ENCODE measurements around the gene MYO3B.

DNA sequence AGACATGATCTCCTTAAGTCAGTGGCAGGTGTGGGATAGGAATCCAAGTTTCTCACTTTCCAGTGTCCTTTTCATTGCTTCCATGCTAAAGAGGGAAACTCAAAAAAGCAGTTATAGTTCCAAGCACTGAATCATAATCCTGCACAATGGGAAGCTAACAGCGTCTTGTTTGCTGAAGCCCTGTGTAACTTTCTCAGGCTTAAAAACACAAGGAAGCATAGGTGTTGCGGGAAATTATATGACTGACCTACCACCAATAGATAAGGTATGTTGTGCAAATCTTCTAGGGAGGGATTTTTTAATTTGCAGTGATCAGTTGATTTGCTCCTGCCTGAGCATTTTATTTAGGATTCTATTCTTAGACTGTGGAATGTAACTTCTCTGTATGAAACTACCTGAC is 250.9 kb downstream of the MYO3B start:
- TF ChIP-seq CTCF (IDR thresholded peaks at IDR 0.05; ENCODE audit: low read depth, low read length): no peak
- TF ChIP-seq, protein P1, sequence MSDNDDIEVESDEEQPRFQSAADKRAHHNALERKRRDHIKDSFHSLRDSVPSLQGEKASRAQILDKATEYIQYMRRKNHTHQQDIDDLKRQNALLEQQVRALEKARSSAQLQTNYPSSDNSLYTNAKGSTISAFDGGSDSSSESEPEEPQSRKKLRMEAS (IDR thresholded peaks at IDR 0.05; ENCODE audit: low read depth, low read length): no peak
- no peak for TF ChIP-seq MYC (IDR thresholded peaks at IDR 0.05; ENCODE audit: low read depth, low read length)
- TF ChIP-seq POLR2A (IDR thresholded peaks at IDR 0.05; ENCODE audit: extremely low read depth, insufficient read length): no peak

Measured in NB4 (cell line).